ENCODE measurements around the gene SIK3.

Gene SIK3

GRCh38 chr11:116874251-116874650 lies 224.0 kb downstream of the SIK3 start:
- Histone ChIP-seq H3K4me2 (no peak overlapping the region), H3K36me3 (ENCODE audit: insufficient read depth) (no peaks in the 10 kb centered on the region)
- no peak for TF ChIP-seq CTCF (conservative IDR thresholded peaks at IDR 0.05; ENCODE audit: low read depth, low read length)

GRCh38 chr11:116873381-116873780 lies 224.8 kb downstream of the SIK3 start:
- no peak overlapping the region for H2AFZ ChIP-seq (ENCODE audit: low read depth)
- H3K9ac ChIP-seq = no peak overlapping the region
- no peaks in the 10 kb centered on the region for H3K4me1 ChIP-seq (ENCODE audit: low read depth, poor library complexity, severe bottlenecking)
- no peak for TF ChIP-seq CTCF (conservative IDR thresholded peaks at IDR 0.05; ENCODE audit: low read depth, low read length)
- H3K27me3 ChIP-seq (ENCODE audit: insufficient read depth, low read depth) = no peaks in the 10 kb centered on the region
- no peaks in the 10 kb centered on the region for H3K36me3 ChIP-seq (ENCODE audit: insufficient read depth)
- H3K79me2 ChIP-seq (ENCODE audit: insufficient read depth, low read depth) = no peaks in the 10 kb centered on the region
- H3K4me2 ChIP-seq = no peak overlapping the region
- H3K4me3 ChIP-seq (IDR thresholded peaks at IDR 0.05; ENCODE audit: insufficient read depth, low read depth, low read length) = no peak overlapping the region
- no peak overlapping the region for H3K27ac ChIP-seq
- no peaks in the 10 kb centered on the region for H4K20me1 ChIP-seq (ENCODE audit: insufficient read depth)

More at GRCh38 chr11:116874251-116874650, 224.0 kb downstream of the SIK3 start:
- no peaks in the 10 kb centered on the region for H3K79me2 ChIP-seq (ENCODE audit: insufficient read depth, low read depth)
- no peaks in the 10 kb centered on the region for H4K20me1 ChIP-seq (ENCODE audit: insufficient read depth)
- no peak overlapping the region for H3K9ac ChIP-seq
- no peak overlapping the region for H3K4me3 ChIP-seq (IDR thresholded peaks at IDR 0.05; ENCODE audit: insufficient read depth, low read depth, low read length)
- no peaks in the 10 kb centered on the region for H3K27me3 ChIP-seq (ENCODE audit: insufficient read depth, low read depth)
- H2AFZ ChIP-seq (ENCODE audit: low read depth) = no peak overlapping the region
- H3K27ac ChIP-seq = no peak overlapping the region
- H3K4me1 ChIP-seq (ENCODE audit: low read depth, poor library complexity, severe bottlenecking) = no peaks in the 10 kb centered on the region

GRCh38 chr11:116871248-116871647 lies 227.0 kb downstream of the SIK3 start:
- no peak overlapping the region for H3K4me2 ChIP-seq
- TF ChIP-seq CTCF (conservative IDR thresholded peaks at IDR 0.05; ENCODE audit: low read depth, low read length) = no peak
- no peaks in the 10 kb centered on the region for H3K27me3 ChIP-seq (ENCODE audit: insufficient read depth, low read depth)
- H4K20me1 ChIP-seq (ENCODE audit: insufficient read depth) = no peaks in the 10 kb centered on the region
- H3K79me2 ChIP-seq (ENCODE audit: insufficient read depth, low read depth) = no peaks in the 10 kb centered on the region
- H3K4me1 ChIP-seq (ENCODE audit: low read depth, poor library complexity, severe bottlenecking) = no peaks in the 10 kb centered on the region
- no peak overlapping the region for H3K9ac ChIP-seq
- no peak overlapping the region for H2AFZ ChIP-seq (ENCODE audit: low read depth)
- H3K27ac ChIP-seq = no peak overlapping the region
- no peak overlapping the region for H3K4me3 ChIP-seq (IDR thresholded peaks at IDR 0.05; ENCODE audit: insufficient read depth, low read depth, low read length)
- H3K36me3 ChIP-seq (ENCODE audit: insufficient read depth) = no peaks in the 10 kb centered on the region

- Histone ChIP-seq H3K36me3 (ENCODE audit: insufficient read depth) (no peaks in the 10 kb centered on the region), H3K4me2 (no peak overlapping the region), H4K20me1 (ENCODE audit: insufficient read depth) (no peaks in the 10 kb centered on the region), H3K27me3 (ENCODE audit: insufficient read depth, low read depth) (no peaks in the 10 kb centered on the region), H3K79me2 (ENCODE audit: insufficient read depth, low read depth) (no peaks in the 10 kb centered on the region), H3K27ac (no peak overlapping the region), H3K9ac (no peak overlapping the region), H3K4me3 (IDR thresholded peaks at IDR 0.05; ENCODE audit: insufficient read depth, low read depth, low read length) (no peak overlapping the region), H3K4me1 (ENCODE audit: low read depth, poor library complexity, severe bottlenecking) (no peaks in the 10 kb centered on the region), H2AFZ (ENCODE audit: low read depth) (no peak overlapping the region)
- no peak for TF ChIP-seq CTCF (conservative IDR thresholded peaks at IDR 0.05; ENCODE audit: low read depth, low read length)
Measured at GRCh38 chr11:116870054-116870453, 228.2 kb downstream of the SIK3 start.
